ENCODE measurements around the gene LHX4. TPM values are rescaled to one million over a fixed set of nuclear protein-coding genes. Genes with fewer than 3 reads are reported as not detected.

Gene LHX4
- total and polyA plus RNA-seq, 4 donors = 0.05 to 0.25 TPM; not detected in 2

DNA sequence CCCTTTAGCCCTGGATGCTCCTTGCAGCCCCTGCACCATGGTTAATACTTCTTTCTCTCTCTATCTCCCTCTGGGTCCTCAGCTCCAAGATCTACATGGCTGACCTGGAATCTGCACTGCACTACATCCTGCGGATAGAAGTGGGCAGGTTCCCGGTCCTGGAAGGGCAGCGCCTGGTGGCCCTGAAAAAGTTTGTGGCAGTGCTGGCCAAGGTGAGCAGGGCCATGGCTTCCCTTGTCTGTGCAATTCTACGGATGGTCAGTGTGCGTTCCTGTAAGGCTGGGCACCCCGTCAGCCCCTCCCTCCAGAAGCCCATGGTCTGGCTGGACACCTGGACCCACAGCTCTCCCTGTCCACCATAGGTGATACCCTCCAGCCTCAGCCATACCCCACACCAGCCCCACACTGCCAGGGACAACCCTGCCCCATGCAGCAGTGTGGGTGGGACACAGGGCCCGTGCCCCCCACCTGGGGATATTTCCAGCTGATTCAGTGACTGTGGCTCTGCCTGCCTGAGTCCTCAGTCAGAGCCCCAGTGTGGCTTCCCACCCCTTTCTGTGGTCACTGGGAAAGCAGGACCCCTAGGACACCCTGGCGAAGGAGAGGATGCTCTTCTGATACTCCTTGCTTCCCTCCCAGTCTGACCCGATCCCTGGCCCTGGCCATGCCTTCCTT, 44.0 kb upstream of the LHX4 start:
- peak in 1 of 2 donors; percentile 57 for DNase-seq
- intact Hi-C loops (cut with DNase I) = loop anchor here (5.0 to 10.0 kb wide), 2 partner anchors 296 to 299 kb away; no protein-coding TSS in a partner anchor

DNA sequence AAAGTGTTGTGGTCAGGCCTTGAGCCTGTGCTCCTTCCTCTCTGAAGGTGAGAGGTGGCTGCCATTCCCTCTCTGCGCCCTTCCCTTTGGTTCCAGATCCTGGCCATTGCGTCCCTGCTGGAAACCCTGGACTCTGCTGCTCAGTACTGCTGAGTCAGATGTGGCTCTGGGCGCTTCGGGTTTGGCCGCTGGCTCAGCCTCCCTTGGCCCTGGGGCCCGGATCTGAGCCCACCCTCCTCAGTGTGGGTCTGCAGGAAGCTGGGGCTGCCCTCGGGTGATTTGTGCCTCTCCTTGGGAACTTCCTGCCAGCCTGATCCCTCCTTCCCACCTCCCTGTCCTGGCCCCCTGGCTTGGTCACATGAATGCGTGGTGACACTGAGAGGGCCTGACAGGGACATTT, 43.2 kb upstream of the LHX4 start:
- Histone ChIP-seq H3K27ac (ENCODE audit: low read depth in 1 of 2, low read length in 2 of 2) (no peak overlapping the region), H3K9me3 (ENCODE audit: control insufficient read depth, low read length) (no peaks in the 10 kb centered on the region), H3K27me3 (ENCODE audit: control insufficient read depth in 1 of 2, insufficient read depth in 2 of 2, low read length in 1 of 2) (no peaks in the 10 kb centered on the region), H3K4me3 (ENCODE audit: low read length in 2 of 2) (no peak overlapping the region), H3K4me1 (ENCODE audit: control insufficient read depth in 1 of 2, insufficient read depth in 2 of 2, low read length in 2 of 2) (no peaks in the 10 kb centered on the region), H3K36me3 (ENCODE audit: control insufficient read depth in 1 of 2, insufficient read depth in 2 of 2, low read length in 1 of 2) (peaks cover 0 to 9% of the 10 kb centered on the region in 2 donors)
- intact Hi-C loops (cut with DNase I) = loop anchor here (5.0 to 10.0 kb wide), 2 partner anchors 295 to 298 kb away; no protein-coding TSS in a partner anchor
- DNase-seq (no peak), ATAC-seq (ENCODE audit: low FRiP score) (no peak)
- 57 to 62% methylated on average over 8 of the region's 8 CpGs for WGBS, 2 donors

More for the DNA sequence above, 44.0 kb upstream of the LHX4 start:
- Histone ChIP-seq H3K27me3 (ENCODE audit: control insufficient read depth in 1 of 2, insufficient read depth in 2 of 2, low read length in 1 of 2) (no peaks in the 10 kb centered on the region), H3K4me3 (ENCODE audit: low read length in 2 of 2) (no peak overlapping the region), H3K27ac (ENCODE audit: low read depth in 1 of 2, low read length in 2 of 2) (no peak overlapping the region), H3K4me1 (ENCODE audit: control insufficient read depth in 1 of 2, insufficient read depth in 2 of 2, low read length in 2 of 2) (no peaks in the 10 kb centered on the region), H3K9me3 (ENCODE audit: control insufficient read depth, low read length) (no peaks in the 10 kb centered on the region), H3K36me3 (ENCODE audit: control insufficient read depth in 1 of 2, insufficient read depth in 2 of 2, low read length in 1 of 2) (peaks cover 0 to 7% of the 10 kb centered on the region in 2 donors)
- 85 to 90% methylated on average over 9 of the region's 9 CpGs for WGBS, 2 donors
- no peak for ATAC-seq (ENCODE audit: low FRiP score)

DNA sequence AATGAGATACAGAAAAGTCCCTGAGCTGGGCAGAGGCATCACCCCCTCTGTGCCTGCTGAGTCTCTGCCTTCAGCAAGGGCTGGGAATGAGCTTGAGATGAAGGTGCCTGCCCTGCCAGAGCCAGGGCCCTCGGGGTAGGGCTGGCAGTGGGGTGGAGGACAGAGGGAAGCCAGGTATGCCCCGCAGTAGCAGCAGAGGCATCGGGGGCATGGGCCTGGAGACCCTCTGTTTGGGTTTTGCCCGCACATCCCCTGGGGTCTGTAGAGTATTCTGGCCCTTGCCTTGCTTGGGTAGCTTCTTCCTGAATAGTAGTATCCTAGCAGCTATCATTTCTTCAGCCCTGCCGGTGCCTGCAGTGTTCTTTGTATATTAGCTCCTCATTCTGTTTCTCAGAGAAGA, 42.4 kb upstream of the LHX4 start:
- no peak for DNase-seq
- WGBS, 2 donors = 88 to 91% methylated on average over 5 of the region's 5 CpGs
- H3K27ac ChIP-seq (ENCODE audit: low read depth in 1 of 2, low read length in 2 of 2) = no peak overlapping the region
- ATAC-seq (ENCODE audit: low FRiP score) = no peak
- H3K36me3 ChIP-seq (ENCODE audit: control insufficient read depth in 1 of 2, insufficient read depth in 2 of 2, low read length in 1 of 2) = peaks cover 0 to 9% of the 10 kb centered on the region in 2 donors
- H3K4me1 ChIP-seq (ENCODE audit: control insufficient read depth in 1 of 2, insufficient read depth in 2 of 2, low read length in 2 of 2) = no peaks in the 10 kb centered on the region
- H3K9me3 ChIP-seq (ENCODE audit: control insufficient read depth, low read length) = no peaks in the 10 kb centered on the region
- intact Hi-C loops (cut with DNase I) = loop anchor here (5.0 to 10.0 kb wide), 2 partner anchors 295 to 297 kb away; no protein-coding TSS in a partner anchor
- H3K27me3 ChIP-seq (ENCODE audit: control insufficient read depth in 1 of 2, insufficient read depth in 2 of 2, low read length in 1 of 2) = no peaks in the 10 kb centered on the region
- no peak overlapping the region for H3K4me3 ChIP-seq (ENCODE audit: low read length in 2 of 2)

DNA sequence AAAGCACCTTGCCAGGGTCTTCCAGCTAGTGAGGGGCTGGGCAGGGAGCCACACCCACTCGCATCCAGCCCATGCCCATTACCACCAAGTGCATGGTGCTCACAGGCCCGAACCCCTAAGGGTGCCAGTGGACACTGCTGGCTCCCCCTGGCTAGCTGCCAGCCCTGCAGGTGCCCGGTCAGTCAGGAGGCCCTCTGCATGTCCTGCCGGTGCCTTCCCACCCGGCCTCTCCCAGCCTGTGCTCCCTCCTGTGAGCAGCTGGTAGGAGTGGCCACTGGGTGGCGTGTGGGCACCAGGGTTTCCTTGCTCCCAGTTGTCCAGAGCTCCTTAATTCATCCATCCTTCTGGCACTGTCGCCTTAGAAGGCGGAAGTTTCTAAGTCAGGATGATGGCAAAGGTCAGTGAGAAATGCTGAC, 42.0 kb upstream of the LHX4 start:
- Histone ChIP-seq H3K36me3 (ENCODE audit: control insufficient read depth in 1 of 2, insufficient read depth in 2 of 2, low read length in 1 of 2) (peaks cover 0 to 9% of the 10 kb centered on the region in 2 donors), H3K27ac (ENCODE audit: low read depth in 1 of 2, low read length in 2 of 2) (no peak overlapping the region), H3K4me1 (ENCODE audit: control insufficient read depth in 1 of 2, insufficient read depth in 2 of 2, low read length in 2 of 2) (no peaks in the 10 kb centered on the region), H3K27me3 (ENCODE audit: control insufficient read depth in 1 of 2, insufficient read depth in 2 of 2, low read length in 1 of 2) (no peaks in the 10 kb centered on the region), H3K9me3 (ENCODE audit: control insufficient read depth, low read length) (no peaks in the 10 kb centered on the region), H3K4me3 (ENCODE audit: low read length in 2 of 2) (no peak overlapping the region)
- intact Hi-C loops (cut with DNase I) = loop anchor here (5.0 to 10.0 kb wide), 2 partner anchors 294 to 297 kb away; no protein-coding TSS in a partner anchor
- ATAC-seq (ENCODE audit: low FRiP score) (no peak), DNase-seq (peak in 1 of 2 donors; percentile 64)
- WGBS, 2 donors = 42 to 46% methylated on average over 8 of the region's 8 CpGs

DNA sequence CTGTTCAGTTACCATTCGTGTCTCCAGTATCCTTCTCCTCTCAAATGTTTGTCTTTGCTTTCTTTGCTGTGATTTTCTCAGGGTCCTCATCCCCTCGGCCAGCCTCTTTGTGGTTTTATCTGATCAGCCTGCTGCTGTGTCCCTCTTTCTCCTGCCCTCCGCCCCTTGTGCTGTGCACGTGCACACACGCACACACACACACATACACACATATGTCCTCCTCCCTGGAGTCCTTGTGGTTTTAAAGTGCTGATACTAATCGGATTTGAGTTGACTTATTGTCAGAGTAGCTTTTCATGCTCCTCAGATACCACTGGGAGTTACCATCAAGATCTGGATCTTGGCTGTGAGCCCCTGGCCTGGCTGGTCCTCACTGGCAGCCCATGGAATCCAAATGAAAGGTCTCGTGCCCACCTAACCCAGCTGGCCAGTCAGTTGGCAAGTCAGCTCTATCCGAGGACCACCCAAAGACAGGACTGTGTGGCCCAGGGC, 41.3 kb upstream of the LHX4 start:
- no peaks in the 10 kb centered on the region for H3K27me3 ChIP-seq (ENCODE audit: control insufficient read depth in 1 of 2, insufficient read depth in 2 of 2, low read length in 1 of 2)
- 87% methylated on average over 8 of the region's 8 CpGs for WGBS, 2 donors
- no peaks in the 10 kb centered on the region for H3K9me3 ChIP-seq (ENCODE audit: control insufficient read depth, low read length)
- peaks cover 0 to 9% of the 10 kb centered on the region in 2 donors for H3K36me3 ChIP-seq (ENCODE audit: control insufficient read depth in 1 of 2, insufficient read depth in 2 of 2, low read length in 1 of 2)
- DNase-seq = no peak
- ATAC-seq (ENCODE audit: low FRiP score) = no peak
- intact Hi-C loops (cut with DNase I) = loop anchor here (5.0 to 10.0 kb wide), 2 partner anchors 294 to 296 kb away; no protein-coding TSS in a partner anchor
- no peaks in the 10 kb centered on the region for H3K4me1 ChIP-seq (ENCODE audit: control insufficient read depth in 1 of 2, insufficient read depth in 2 of 2, low read length in 2 of 2)
- H3K4me3 ChIP-seq (ENCODE audit: low read length in 2 of 2) = no peak overlapping the region
- H3K27ac ChIP-seq (ENCODE audit: low read depth in 1 of 2, low read length in 2 of 2) = no peak overlapping the region

DNA sequence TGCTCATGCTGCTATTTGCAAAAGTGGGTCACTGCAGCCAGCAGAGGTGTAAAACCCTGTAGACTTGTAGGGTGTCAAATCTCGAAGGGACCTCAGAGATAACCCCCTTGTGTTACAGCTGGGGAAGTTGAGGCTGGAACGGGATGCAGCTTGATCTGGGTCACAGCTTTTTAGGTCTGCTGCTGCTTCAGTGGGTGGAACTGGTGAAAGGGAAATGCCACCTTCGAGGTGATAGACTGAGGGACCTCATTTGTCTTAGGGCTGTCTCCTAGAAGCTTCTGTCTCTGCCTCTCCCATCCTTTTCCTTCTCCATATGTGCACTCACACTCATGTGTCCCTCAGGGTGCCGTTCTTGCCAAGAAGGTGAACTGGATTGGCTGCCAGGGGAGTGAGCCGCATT, 40.0 kb upstream of the LHX4 start:
- peaks cover 0 to 5% of the 10 kb centered on the region in 2 donors for H3K36me3 ChIP-seq (ENCODE audit: control insufficient read depth in 1 of 2, insufficient read depth in 2 of 2, low read length in 1 of 2)

DNA sequence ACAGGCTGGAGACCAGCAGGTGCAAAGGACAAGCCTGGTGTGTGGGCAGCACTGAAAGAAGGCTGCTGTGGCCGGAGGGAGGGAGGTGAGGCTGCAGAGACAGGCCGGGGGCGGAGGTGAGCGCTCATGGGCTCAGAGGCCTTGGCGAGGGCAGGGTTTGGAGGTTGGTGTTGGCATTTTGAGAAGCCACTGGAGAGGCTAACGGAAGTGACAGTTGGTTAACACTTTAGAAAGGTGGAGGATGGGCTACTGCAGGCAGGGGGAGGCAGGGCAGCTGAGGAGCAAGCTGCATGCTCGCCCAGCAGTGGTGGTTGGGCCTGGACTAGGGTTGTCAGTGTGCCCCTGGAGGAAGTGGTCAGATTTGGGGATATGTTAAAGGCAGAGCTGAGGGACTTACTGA, 37.9 kb upstream of the LHX4 start:
- H3K36me3 ChIP-seq (ENCODE audit: control insufficient read depth in 1 of 2, insufficient read depth in 2 of 2, low read length in 1 of 2) = peaks cover 0 to 11% of the 10 kb centered on the region in 2 donors

More for the DNA sequence above, 40.0 kb upstream of the LHX4 start:
- intact Hi-C loops (cut with DNase I) = no loop called here
- no peaks in the 10 kb centered on the region for H3K27me3 ChIP-seq (ENCODE audit: control insufficient read depth in 1 of 2, insufficient read depth in 2 of 2, low read length in 1 of 2)
- WGBS, 2 donors = 87 to 92% methylated on average over 5 of the region's 5 CpGs
- H3K4me3 ChIP-seq (ENCODE audit: low read length in 2 of 2) = no peak overlapping the region
- H3K4me1 ChIP-seq (ENCODE audit: control insufficient read depth in 1 of 2, insufficient read depth in 2 of 2, low read length in 2 of 2) = no peaks in the 10 kb centered on the region
- DNase-seq (no peak), ATAC-seq (ENCODE audit: low FRiP score) (no peak)
- no peak overlapping the region for H3K27ac ChIP-seq (ENCODE audit: low read depth in 1 of 2, low read length in 2 of 2)
- no peaks in the 10 kb centered on the region for H3K9me3 ChIP-seq (ENCODE audit: control insufficient read depth, low read length)

DNA sequence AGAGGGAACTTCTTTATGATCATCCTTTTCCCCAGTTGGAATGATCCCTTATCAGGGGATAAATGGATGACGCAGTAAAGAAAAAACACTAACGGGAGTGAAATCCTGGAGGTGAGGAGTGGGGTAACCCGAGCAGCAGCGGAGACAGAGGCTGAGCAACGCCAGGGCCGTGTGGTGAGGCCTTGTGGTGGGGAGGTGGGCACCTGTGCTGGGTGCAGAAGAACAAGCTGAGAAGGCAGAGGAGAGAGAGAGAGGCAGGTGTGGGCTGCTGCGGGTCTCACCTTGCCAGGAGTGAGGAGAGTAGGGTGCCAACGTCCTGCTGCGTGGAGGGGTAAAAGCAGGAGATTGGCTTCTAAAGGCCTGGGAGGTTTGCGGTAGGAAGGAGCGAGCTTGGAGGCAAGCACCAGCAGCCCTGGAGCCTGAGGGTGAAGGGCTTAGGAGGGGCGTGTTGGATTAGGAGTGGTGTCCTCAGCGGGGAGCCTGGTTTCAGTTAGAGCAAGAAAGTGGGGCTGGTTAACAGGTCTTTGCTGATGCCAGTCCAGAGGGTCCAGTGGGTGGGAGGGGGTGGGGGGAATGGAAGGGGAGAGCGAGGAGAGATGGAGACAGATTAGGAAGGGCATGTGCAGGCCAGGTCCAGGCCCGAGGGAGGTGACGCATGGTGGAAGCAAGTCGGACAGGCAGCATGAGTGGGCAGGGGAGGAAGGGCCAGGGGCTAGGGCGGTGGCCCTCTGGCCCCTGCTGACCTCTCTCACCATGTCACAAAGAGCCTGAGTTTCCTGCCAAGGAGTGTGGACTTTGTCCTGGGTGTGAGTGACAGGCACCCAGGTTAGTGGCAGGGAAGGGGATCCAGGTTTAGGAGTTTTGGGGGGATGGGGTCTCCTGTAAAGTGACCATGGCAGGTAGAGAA, 36.7 kb upstream of the LHX4 start:
- H3K4me1 ChIP-seq (ENCODE audit: control insufficient read depth in 1 of 2, insufficient read depth in 2 of 2, low read length in 2 of 2) = no peaks in the 10 kb centered on the region
- DNase-seq = no peak
- H3K27me3 ChIP-seq (ENCODE audit: control insufficient read depth in 1 of 2, insufficient read depth in 2 of 2, low read length in 1 of 2) = no peaks in the 10 kb centered on the region
- no peak for ATAC-seq (ENCODE audit: low FRiP score)
- H3K4me3 ChIP-seq (ENCODE audit: low read length in 2 of 2) = no peak overlapping the region
- peaks cover 0 to 11% of the 10 kb centered on the region in 2 donors for H3K36me3 ChIP-seq (ENCODE audit: control insufficient read depth in 1 of 2, insufficient read depth in 2 of 2, low read length in 1 of 2)
- 87 to 89% methylated on average over 18 of the region's 18 CpGs for WGBS, 2 donors
- no peaks in the 10 kb centered on the region for H3K9me3 ChIP-seq (ENCODE audit: control insufficient read depth, low read length)
- no peak overlapping the region for H3K27ac ChIP-seq (ENCODE audit: low read depth in 1 of 2, low read length in 2 of 2)
- intact Hi-C loops (cut with DNase I) = no loop called here

More for the DNA sequence above, 37.9 kb upstream of the LHX4 start:
- Histone ChIP-seq H3K9me3 (ENCODE audit: control insufficient read depth, low read length) (no peaks in the 10 kb centered on the region), H3K4me3 (ENCODE audit: low read length in 2 of 2) (no peak overlapping the region), H3K27ac (ENCODE audit: low read depth in 1 of 2, low read length in 2 of 2) (no peak overlapping the region), H3K4me1 (ENCODE audit: control insufficient read depth in 1 of 2, insufficient read depth in 2 of 2, low read length in 2 of 2) (no peaks in the 10 kb centered on the region), H3K27me3 (ENCODE audit: control insufficient read depth in 1 of 2, insufficient read depth in 2 of 2, low read length in 1 of 2) (no peaks in the 10 kb centered on the region)
- DNase-seq (no peak), ATAC-seq (ENCODE audit: low FRiP score) (no peak)
- 86 to 90% methylated on average over 7 of the region's 7 CpGs for WGBS, 2 donors
- intact Hi-C loops (cut with DNase I) = no loop called here

All from aorta (tissue), 5 donors.